Prostate gland (tissue), 2 donors: ENCODE measurements around the gene HDGF. TPM values are rescaled to one million over a fixed set of nuclear protein-coding genes. Genes with fewer than 3 reads are reported as not detected.
A peak's percentile ranks its signal among the peaks of the same experiment; 100 is the strongest.

Experiments
- DNase-seq: peaks from one replicate; pipeline ENCODE4 v3.0.0-alpha.2; 2019; ENCODE audit warnings: low spot score
- H3K27ac ChIP-seq, 2 donors: fragments of 200-600 bp; sonication (generic); 2 replicates each; pipeline ENCODE4 v1.5.1; 2017 to 2019
- H3K27me3 ChIP-seq: fragments of 200-600 bp; sonication (generic); replicated peaks from 2 replicates; pipeline ENCODE4 v1.5.1; 2019; ENCODE audit not compliant: insufficient read depth
- H3K36me3 ChIP-seq, 2 donors: fragments of 200-600 bp; sonication (generic); 1 replicate in 1 of 2; 2 replicates in 1 of 2; pipeline versions ENCODE4 v1.5.1 to v1.8.1; 2017 to 2019
- H3K4me1 ChIP-seq: fragments of 200-600 bp; sonication (generic); replicated peaks from 2 replicates; pipeline ENCODE4 v1.5.1; 2019
- H3K4me3 ChIP-seq, 2 donors: fragments of 200-600 bp; sonication (generic); 2 replicates each; pipeline ENCODE4 v1.5.1; 2017 to 2019
- H3K9me3 ChIP-seq: fragments of 200-600 bp; sonication (generic); 2 replicates; pipeline ENCODE4 v1.5.1; 2017
- CTCF ChIP-seq, 4 experiments: fragments of 200-600 bp in 2 of 4; fragments of 450-650 bp in 2 of 4; sonication (generic) in 2 of 4; IDR thresholded peaks; 1 replicate in 3 of 4; 2 replicates in 1 of 4; pipeline ENCODE4 v1.5.1; 2016 to 2019; ENCODE audit warnings: antibody characterized with exemption in 4 of 4, mild to moderate bottlenecking in 2 of 4, moderate library complexity in 2 of 4
- POLR2A ChIP-seq: fragments of 450-650 bp; IDR thresholded peaks from one replicate; pipeline ENCODE4 v1.6.1; 2016; ENCODE audit warnings: antibody characterized with exemption, mild to moderate bottlenecking
- POLR2AphosphoS5 ChIP-seq: sonication (generic); formaldehyde crosslinking; IDR thresholded peaks from one replicate; pipeline ENCODE4 v1.6.1; 2017; ENCODE audit warnings: antibody characterized with exemption
- WGBS: methylation state at CpG from one replicate; pipeline ENCODE4 v1.1.5; 2018; 5-methylcytosine and 5-hydroxymethylcytosine counted together
- intact Hi-C: fragments of 100-400 bp; cut with DNase I; formaldehyde crosslinking; loops from one replicate; pipeline ENCODE4 v1.14.2; 2022
- total RNA-seq, 2 donors: library from RNA; depleted of rRNA; stranded (reverse); fragments of >200 nt; gene quantifications; one replicate each; pipeline ENCODE4 v1.1.0, GENCODE V29; 2016

HDGF gene
- total RNA-seq, 2 donors from 2014 or later: 124 to 156 TPM

DNA sequence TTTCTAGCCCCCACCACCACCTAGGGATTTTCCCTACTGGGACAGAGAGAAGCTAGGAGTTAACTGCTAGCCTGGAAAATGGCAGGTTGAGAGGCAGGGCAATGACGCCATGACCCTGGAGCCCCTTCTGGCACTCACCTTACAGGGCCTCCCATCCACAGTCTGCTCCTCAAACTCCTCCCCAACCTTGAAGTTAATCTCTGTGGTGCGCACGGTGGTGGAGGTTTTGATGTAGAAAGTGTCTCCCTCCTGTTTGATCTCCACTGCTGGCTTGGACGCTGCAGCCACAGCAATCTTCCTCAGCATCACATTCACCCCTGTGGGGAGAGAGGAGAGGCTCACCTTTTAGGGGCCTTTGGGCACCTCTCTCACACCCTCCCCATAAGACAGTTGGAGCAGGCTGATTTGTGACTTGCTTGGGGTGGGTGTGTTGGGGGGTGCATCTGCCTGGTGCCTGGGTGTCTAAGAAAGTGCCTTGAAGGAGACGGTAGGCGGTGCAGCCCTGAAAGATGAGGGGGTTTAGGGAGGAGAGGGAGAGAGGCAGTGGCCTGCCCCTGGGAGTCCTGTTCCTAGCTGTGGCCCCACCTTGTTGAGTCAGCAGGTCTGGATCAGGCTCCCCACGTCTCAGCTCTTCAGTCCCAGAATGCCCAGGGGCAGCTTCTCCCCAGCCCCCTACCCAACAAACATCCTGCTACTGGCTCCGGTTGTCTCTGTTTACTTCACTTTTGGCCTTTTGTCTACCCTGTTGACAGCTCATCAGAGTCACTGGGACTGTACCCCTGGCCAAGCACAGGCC is 50.5 kb downstream of the HDGF start:
- Histone ChIP-seq H3K27ac (no peak overlapping the region), H3K9me3 (no peaks in the 10 kb centered on the region), H3K36me3 (no peaks in the 10 kb centered on the region), H3K4me3 (no peak overlapping the region), H3K27me3 (no peaks in the 10 kb centered on the region), H3K4me1 (peaks cover 10% of the 10 kb centered on the region)
- no peak for TF ChIP-seq POLR2A
- TF ChIP-seq POLR2AphosphoS5: no peak
- no peak for TF ChIP-seq CTCF (IDR thresholded peaks at IDR 0.05)
- no peak for DNase-seq
- 58% methylated on average over 6 of the region's 8 CpGs for WGBS
- intact Hi-C loops: no loop called here

GRCh38 chr1:156698995-156699394 is 52.5 kb downstream of the HDGF start:
- H3K4me1 ChIP-seq: no peaks in the 10 kb centered on the region
- no peak overlapping the region for H3K4me3 ChIP-seq
- intact Hi-C loops: loop anchor here (10.0 kb wide), 1 partner anchor 166 kb away; the partner anchor contains the start of gene NTRK1
- no peak overlapping the region for H3K27ac ChIP-seq
- DNase-seq: no peak
- TF ChIP-seq POLR2AphosphoS5: no peak
- no peak for TF ChIP-seq CTCF (IDR thresholded peaks at IDR 0.05)
- no peak for TF ChIP-seq POLR2A
- no peaks in the 10 kb centered on the region for H3K36me3 ChIP-seq
- H3K27me3 ChIP-seq: no peaks in the 10 kb centered on the region
- no peaks in the 10 kb centered on the region for H3K9me3 ChIP-seq
- WGBS: 86% methylated on average over 1 of the region's 1 CpG

DNA sequence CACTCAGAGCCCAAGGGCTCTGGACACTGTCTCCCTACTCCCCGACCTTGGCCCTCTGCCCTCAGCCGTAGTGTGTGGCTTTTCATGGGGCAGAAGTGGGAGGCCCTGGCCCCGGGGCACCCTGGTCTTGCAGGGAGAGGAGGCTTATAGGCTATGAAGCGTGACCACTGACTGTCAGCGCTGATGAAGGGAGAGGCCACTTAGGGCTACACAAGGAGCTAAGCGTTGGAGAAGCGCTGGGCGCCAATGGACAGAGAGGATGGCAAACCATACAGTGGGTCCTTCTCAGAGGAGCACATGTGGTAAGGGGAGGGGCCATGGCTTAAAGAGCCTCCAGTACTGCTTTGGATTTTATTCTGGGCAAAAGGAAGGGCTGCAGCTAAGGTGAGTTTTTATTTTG is 54.0 kb downstream of the HDGF start:
- Histone ChIP-seq H3K36me3 (no peaks in the 10 kb centered on the region), H3K4me3 (no peak overlapping the region), H3K4me1 (peaks cover 7% of the 10 kb centered on the region), H3K27me3 (no peaks in the 10 kb centered on the region), H3K9me3 (no peaks in the 10 kb centered on the region), H3K27ac (no peak overlapping the region)
- intact Hi-C loops: loop anchor here (10.0 kb wide), 1 partner anchor 167 kb away; the partner anchor contains the start of gene NTRK1
- no peak for TF ChIP-seq POLR2AphosphoS5
- TF ChIP-seq POLR2A: no peak
- no peak for TF ChIP-seq CTCF (IDR thresholded peaks at IDR 0.05)
- DNase-seq: no peak
- WGBS: 64% methylated on average over 8 of the region's 8 CpGs

GRCh38 chr1:156696755-156697154 is 54.7 kb downstream of the HDGF start:
- no peak for DNase-seq
- 65% methylated on average over 8 of the region's 8 CpGs for WGBS
- Histone ChIP-seq H3K27ac (no peak overlapping the region), H3K4me3 (no peak overlapping the region), H3K9me3 (no peaks in the 10 kb centered on the region), H3K27me3 (no peaks in the 10 kb centered on the region), H3K4me1 (peaks cover 8% of the 10 kb centered on the region), H3K36me3 (no peaks in the 10 kb centered on the region)
- TF ChIP-seq POLR2A (no peak), CTCF (IDR thresholded peaks at IDR 0.05) (no peak), POLR2AphosphoS5 (no peak)
- intact Hi-C loops: loop anchor here (10.0 kb wide), 1 partner anchor 168 kb away; the partner anchor contains the start of gene NTRK1

DNA sequence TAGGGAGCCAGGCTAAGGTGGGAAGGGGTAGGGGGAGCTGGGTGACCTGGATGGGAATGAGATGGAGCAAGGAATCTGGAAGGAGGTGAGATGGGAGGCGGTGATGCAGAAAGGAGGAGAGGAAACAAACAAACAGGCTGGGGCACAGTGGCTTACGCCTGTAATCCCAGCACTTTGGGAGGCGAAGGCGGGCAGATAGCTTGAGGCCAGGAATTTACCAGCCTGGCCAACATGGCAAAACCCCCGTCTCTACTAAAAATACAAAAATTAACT is 56.8 kb downstream of the HDGF start:
- 55% methylated on average over 5 of the region's 5 CpGs for WGBS
- Histone ChIP-seq H3K36me3 (no peaks in the 10 kb centered on the region), H3K4me3 (no peak overlapping the region), H3K27me3 (peaks cover 4% of the 10 kb centered on the region), H3K27ac (peak overlapping the region in 1 of 2 donors; percentile 54), H3K9me3 (no peaks in the 10 kb centered on the region), H3K4me1 (peaks cover 8% of the 10 kb centered on the region)
- intact Hi-C loops: loop anchor here (10.0 kb wide), 1 partner anchor 170 kb away; the partner anchor contains the start of gene NTRK1
- DNase-seq: no peak
- TF ChIP-seq POLR2A: no peak
- no peak for TF ChIP-seq CTCF (IDR thresholded peaks at IDR 0.05)
- TF ChIP-seq POLR2AphosphoS5: no peak
